NCI-H526 (cell line): ENCODE measurements around the gene TINAGL1.
"Not testable (repeated sequence)": the region's sequence is repeated elsewhere in the genome, so short reads cannot be mapped to it uniquely, and the experiment has no call there.

Experiments used
- DNase-seq, 2 experiments: peaks; one replicate each; lab custom pipeline; 2025; lab: John Stamatoyannopoulos, UW

The TINAGL1 gene

DNA sequence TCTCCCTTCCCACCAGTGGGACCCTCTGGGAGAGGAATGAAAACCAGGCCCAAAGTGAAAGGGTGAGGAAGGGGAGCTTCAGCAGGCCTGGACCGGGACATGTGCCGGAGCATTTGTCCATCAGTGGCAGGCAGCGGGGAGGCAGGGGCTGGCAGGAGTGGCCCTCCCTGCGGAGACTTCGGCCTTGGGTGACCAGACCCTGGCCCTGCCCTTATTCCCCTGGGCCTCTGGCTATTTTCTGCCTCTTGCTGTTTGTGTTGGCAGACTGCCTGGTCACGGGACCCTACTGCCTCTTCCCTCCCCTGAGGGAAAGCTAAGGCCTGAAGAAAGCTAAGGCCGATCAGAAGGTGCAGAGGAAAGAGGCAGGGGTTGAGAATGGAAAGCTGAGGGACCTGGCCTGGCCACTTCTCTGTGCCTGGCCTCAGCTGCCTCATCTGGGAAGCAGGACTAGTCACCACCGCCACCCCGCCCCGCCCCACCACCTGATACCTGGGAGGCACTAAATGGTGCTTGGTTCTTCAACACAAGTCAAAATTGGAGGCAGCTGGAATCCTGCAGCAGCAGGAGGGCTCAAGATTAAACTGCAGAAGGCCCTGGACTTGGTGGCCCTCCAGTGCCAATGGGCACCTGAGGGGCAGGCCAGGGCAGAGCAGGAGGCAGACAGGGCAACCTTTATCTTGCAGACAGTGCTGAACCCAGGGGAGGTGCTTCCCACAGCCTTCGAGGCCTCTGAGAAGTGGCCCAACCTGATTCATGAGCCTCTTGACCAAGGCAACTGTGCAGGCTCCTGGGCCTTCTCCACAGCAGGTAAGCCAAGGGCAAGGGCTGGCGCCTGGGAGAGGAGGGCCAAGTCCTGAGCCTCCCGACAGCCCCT lies 7.9 kb downstream of the TINAGL1 start:
- no peak for DNase-seq

DNA sequence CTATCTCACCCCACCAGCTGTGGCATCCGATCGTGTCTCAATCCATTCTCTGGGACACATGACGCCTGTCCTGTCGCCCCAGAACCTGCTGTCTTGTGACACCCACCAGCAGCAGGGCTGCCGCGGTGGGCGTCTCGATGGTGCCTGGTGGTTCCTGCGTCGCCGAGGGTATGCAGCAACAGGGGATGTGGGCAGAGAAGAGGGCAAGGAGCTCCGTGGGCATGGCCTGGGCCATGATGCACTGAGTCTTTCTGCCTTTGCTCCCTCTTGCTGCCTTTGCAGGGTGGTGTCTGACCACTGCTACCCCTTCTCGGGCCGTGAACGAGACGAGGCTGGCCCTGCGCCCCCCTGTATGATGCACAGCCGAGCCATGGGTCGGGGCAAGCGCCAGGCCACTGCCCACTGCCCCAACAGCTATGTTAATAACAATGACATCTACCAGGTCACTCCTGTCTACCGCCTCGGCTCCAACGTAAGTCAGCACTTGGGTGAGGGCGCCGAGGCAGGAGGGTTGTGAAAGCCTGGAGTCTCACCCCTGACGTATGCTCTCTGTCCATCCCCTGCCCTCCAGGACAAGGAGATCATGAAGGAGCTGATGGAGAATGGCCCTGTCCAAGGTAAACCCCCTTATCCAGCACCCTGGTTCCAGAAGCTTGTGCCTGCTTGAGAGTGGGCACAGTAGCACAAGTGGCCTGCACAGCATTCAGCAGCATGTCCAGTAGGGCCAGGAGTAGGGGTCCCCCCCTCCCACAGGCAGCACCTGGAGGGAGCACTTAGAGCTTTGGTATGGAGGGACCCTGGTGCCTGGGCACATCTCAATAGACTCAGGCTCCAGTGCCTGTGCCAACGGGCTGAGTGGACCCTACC lies 8.8 kb downstream of the TINAGL1 start:
- no peak for DNase-seq

DNA sequence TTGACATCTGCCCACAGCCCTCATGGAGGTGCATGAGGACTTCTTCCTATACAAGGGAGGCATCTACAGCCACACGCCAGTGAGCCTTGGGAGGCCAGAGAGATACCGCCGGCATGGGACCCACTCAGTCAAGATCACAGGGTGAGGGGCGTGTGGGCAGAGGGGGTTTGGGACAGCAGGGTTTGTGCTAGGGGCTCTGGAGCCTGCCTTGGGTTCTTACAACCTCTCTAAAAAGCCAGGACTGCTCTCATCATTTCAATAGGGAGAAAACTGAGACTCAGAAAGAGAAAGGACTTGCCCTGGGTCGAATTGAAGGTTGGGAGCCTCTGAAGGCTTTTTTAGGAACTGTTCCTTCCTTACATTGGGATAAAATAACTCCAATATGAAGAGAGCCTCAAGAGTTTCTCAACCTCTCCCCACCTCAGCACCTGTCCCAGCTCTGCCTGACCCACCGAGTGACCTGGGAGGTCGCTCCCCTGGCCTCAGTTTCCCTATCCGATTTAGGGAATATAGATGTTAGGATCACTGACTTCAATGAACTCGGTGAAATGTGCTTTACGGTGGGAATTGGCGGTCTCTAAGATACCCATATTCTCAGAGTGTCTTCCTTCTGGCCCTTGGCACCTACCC lies 9.5 kb downstream of the TINAGL1 start:
- DNase-seq: no peak

DNA sequence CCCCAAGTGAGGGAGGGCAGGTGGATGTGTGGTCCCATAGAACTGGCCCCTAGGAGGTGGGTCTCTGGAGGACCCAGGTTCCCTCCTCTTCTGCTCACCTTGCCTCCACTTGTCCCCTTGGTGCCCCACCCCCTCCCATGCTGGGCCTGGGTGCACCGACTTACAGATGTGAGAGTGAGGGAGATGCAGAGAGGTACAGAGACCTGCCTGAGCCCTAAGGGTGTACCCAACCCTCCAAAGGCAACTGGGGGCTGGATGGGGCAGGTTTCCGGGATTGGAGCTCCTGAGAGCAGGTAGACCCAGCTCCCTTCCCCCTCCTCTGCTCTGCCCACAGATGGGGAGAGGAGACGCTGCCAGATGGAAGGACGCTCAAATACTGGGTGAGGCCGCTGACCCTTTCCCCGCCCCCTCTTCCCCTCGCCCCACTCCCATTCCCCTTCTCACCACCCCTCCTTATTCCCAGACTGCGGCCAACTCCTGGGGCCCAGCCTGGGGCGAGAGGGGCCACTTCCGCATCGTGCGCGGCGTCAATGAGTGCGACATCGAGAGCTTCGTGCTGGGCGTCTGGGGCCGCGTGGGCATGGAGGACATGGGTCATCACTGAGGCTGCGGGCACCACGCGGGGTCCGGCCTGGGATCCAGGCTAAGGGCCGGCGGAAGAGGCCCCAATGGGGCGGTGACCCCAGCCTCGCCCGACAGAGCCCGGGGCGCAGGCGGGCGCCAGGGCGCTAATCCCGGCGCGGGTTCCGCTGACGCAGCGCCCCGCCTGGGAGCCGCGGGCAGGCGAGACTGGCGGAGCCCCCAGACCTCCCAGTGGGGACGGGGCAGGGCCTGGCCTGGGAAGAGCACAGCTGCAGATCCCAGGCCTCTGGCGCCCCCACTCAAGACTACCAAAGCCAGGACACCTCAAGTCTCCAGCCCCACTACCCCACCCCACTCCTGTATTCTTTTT lies 10.3 kb downstream of the TINAGL1 start:
- DNase-seq: no peak

DNA sequence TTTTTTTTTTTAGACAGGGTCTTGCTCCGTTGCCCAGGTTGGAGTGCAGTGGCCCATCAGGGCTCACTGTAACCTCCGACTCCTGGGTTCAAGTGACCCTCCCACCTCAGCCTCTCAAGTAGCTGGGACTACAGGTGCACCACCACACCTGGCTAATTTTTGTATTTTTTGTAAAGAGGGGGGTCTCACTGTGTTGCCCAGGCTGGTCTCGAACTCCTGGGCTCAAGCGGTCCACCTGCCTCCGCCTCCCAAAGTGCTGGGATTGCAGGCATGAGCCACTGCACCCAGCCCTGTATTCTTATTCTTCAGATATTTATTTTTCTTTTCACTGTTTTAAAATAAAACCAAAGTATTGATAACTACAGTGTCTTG lies 11.0 kb downstream of the TINAGL1 start:
- not testable (repeated sequence) for DNase-seq

DNA sequence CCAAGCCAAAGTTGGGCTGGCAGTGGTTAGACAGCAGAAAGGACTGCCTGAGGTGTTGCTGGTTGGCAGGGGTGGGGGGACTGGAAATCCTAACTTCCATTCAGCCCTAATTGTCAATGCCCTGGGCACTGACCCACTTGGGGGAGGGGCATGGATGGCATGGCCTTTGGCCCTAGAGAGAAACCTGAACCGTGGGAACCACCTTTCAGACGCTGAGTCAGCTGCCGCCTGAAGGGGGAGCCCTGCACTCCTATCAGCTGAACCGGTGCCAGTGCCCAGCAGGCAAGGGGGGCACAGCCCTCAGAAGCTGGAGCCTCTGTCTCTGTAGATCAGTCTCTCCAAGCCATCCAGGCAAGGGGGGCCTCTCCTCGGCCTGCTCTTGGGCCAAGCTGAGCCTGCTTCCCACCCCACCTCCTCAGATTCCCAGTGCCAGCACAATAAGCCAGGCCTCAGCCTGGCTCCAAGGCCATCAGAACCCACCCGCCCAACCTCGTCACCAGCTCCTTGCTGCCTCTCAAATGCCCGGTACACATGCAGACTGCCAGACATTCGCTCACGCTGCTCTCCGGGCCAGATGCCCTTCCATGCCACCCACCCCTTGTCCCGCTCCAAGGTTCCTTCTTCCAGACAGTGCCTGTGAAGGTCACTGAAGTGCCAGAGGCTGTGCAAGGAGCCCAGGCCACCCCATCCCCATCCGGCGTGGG lies 11.6 kb downstream of the TINAGL1 start:
- peak; percentile 27 to 68 for DNase-seq

DNA sequence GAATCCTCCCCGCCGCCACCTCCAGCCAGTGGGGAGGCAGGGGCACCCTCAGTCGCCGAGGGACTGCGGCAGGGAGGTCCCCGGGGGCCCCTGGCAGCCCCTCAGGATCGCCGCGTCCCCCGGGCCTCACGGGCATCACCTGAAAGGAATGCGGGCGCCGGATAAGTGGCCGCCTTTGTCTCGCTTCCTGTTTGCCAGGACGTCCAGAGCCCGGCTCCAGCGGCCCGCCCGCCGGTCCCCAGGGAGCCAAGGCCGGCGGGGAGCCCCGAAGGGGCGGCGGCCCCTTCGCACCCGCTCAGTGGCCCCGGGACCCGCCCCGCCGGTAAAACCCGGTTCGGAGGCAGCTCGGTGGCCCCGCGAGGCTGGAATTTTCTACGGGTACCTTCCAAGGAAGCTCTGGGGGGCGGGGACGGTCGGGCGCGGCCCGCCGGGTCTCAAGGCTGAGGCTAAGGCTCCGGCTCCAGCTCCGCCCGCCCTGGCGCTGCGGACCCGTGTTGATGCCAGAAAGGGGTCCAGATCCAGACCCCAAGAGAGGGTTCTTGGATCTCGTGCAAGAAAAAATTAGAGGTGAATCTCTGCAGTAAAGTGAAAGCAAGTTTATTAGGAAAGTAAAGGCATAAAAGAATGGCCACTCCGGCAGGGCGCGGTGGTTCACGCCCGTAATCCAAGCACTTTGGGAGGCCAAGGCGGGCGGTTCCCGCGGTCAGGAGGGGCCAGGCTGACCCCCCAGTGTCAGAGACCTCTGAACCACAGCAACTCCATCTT lies 12.6 kb downstream of the TINAGL1 start:
- no peak for DNase-seq

DNA sequence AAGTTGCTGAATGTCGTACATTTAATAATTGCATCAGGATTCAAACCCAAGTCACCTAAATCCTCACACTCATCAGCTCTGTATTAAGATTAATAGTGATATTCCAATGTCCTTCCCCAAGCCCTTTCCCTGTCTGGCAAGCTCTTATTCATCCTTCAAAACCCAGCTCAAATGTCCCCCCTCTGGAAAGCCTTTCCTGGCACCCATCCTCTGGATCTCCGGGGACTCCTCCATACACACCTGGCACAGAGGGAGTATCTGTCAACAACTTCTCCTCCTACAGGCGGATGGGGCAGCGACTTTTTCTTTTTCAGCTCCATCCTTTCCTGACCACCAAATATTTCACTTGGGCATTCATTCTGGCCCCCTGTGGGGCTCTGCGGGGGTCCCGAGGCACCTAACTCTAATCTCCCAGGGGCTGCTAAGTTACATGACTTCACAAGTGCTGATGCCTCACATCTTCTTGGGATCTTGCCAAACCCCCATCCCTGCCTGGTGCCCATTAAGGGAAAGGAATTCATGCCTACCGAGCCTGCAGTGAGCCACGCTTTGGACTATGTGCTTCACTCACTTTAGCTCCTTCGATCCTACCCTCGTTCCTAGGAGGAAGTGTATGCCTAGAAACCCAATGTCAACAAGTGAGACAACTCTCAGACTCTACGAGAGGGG lies 15.2 kb downstream of the TINAGL1 start:
- DNase-seq: no peak

DNA sequence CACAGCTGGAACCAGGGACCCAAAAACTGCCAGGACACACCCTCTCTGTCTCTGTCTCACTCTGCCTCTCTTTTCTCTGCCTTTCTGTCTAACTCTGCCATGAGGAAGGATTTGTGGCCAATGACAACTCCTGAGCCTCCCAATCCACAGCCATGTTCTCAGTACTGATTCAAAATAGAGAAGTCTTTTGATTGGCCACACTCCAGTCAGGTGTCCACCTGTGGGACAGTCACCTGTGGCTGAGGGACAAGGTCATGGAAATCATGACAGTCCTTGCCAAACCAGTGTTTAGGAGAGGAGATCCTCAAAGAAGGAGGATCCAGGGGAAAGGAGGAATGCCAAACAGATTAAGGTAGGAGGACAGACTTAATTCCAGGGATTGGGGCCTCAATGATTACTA lies 15.8 kb downstream of the TINAGL1 start:
- DNase-seq: no peak

DNA sequence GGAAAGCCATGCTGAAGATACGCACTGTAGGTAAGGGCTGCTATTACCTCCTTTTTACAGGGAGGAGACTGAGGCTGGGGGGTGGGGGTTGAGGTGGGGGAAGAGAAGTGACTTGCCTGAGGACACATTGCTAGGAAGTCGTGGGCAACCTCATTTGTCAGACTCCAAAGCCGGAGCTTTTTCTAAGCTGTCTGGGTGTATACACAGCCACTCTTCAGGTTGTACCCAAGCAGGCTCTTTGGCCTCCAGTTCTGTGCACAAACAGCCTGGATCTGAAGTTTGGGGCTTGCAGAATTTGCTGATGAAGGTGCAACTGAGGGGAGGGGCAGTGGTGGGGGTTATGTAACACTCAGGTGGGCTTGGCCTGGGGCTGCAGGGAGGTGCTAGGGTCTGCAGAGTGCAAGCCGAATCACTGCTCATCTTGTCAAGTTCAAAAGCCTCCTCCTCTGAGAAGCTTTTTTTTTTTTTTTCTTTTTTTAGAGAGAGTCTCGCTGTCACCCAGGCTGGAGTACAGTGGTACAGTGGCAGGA lies 16.9 kb downstream of the TINAGL1 start:
- no peak for DNase-seq

DNA sequence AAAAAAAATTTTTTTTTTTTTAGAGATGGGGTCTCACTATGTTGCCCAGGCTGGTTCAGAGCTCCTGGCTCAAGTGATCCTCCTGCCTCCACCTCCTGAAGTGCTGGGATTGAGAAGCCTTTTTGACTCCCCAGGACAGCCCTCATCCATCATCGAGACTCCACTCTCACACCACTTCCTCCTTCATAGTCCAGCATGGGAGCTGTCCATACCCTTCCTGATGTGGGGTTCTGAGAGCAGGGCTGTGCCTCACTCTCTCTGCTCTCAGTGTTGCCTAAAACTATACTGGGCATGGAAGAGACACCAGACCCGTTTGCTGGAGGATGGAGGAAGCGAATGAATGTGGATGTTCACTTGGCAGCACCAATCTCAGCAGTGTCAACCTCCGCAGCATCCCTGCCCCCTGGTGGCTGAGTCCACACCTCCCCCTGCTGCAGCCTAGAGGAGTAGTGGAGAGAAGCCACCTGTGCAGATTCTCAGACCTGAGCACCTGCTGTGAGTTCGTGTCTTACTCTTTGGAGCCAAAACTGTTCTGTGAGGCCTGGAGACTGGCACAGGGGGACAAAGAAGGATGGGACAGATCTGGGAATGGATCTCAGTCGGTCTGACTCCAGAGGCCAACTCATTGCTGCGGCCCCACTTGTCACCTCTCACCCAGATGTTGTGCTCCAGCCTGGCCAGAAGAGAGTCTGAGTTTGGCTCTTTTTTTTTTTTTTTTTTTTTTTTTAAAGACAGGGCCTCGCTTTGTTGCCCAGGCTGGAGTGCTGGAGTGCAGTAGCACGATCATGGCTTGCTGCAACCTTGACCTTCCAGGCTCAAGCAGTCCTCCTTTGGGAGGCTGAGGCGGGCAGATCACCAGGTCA lies 17.7 kb downstream of the TINAGL1 start:
- peak; percentile 21 to 75 for DNase-seq

DNA sequence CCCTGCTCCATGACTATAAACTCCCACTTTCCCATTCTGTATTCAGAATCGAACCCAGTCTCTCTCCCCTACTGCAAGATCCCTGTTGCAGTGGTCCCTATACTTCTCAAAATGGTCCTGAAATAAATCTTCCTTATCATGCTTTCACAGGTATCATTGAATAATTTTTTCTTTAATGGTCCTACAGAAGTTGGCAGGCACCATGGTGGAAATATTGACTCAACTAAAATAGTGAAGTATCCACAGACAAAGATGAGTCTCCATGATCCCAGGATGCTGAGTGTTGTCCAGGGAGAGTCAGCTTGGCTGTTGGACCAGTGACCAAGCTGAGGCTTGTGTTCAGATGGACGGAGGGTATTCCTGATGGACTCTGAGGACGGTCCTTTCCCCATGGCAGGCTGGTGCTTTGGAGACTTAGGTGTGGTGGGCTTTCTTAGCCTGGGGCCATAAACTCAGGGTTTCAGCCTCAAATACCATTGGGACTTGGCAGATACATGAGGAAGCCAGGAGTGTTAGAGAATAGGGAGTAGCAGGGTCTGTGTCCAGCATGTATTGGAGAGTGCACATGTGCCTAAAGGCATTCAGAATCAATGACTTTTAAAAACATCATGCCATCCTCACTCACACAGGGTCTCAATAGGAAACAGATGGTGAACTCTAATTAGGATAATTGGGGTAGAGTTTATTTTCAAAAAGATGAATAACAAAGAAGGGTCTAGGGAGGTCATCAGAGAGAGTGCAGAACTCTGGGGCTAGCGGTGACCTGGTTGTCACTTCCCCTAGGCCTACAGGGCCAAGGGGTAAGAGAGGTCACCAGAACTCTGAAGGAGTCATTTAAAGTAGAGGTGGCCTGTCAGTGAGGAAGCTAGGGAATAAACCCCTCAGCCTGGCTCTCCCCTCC lies 19.8 kb downstream of the TINAGL1 start:
- DNase-seq: no peak

DNA sequence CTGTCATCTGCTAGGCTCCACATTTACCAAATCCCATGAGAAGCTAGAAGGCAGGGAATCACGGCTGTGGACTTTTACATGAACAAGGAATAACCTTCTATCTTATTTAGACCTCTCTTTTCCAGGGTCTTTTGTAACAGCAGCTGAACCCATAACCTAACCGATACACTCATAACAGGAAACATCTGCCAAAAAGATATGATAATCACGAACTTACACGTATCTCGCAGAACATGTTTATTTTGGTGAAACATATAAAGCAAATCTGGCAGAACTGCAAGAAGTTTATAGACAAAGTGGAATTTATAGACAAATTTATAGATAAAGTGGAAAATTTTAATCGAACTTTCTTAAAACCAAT lies 20.4 kb downstream of the TINAGL1 start:
- DNase-seq: no peak

DNA sequence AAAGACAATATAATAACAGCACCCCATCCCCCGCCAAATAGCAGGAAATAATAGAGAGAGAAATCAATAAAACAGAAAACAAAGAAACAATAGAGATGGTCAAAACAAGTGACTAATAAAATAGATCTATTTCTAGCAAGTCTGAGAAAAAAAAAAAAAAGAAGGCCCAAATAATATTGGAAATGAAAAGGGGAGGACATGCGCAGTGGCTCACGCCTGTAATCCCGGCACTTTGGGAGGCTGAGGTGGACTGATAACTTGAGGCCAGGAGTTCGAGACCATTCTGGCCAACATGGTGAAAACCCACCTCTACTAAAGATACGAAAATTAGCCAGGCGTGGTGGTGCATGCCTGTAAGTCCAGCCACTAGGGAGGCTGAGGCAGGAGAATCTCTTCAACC lies 22.7 kb downstream of the TINAGL1 start:
- no peak for DNase-seq

DNA sequence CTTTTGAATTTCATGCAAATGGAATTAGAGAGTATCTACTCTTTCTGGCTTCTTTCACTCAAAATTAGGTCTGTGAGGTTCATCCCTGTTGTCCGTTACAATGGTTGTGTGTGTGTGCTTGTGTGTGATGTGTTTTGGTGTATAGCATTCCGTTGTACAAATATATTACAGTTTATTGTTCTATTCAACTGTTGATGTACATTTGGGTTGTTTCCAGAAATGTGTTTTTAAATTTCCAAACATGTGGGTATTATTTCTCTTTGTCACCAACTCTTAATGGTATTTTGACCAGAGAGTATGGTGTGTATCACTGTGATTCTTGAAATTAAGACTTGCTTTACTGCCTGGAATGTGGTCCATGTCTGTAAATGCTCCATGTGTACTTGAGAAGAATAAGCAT lies 24.3 kb downstream of the TINAGL1 start:
- no peak for DNase-seq

DNA sequence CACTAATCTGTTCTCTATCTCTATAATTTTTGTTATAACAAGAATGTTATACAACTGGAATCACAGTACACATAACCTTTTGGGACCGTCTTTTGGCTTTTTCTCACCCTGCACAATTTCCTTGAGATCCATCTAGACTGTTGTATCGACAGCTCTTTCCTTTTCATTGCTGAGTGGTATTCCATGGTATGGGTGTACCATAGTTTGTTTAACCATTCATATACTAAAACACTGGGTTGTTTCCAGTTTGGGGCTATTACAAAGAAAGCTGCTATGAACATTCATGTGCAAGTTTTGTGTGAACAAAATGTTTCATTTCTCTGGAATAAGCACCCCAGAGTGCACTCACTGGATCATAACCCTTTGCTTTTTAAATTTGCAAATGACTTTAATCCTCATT lies 25.8 kb downstream of the TINAGL1 start:
- DNase-seq: no peak

DNA sequence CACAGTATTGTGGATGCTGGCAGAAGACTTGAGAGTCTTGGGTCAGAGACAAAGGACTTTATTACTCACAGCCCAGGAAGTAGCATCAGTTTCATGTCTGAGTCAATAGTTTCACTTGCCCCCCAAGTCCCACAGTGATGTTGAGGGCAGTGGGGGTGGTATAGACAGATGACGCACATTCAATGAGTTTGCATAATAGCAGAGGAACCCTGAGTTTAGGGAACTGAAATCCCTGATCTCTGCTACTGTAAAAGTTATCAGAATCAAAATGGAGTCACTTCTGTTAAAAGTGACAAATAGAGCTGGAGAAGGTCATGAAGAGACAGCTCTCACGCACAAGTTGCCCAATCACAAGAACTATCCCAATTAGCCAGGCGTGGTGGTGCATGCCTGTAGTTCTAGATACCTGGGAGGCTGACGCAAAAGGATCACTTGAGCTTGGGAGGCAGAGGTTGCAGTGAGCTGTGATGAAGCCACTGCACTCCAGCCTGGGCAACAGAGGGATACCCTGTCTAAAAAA lies 29.7 kb downstream of the TINAGL1 start:
- no peak for DNase-seq
